ENCODE results near the gene NR5A1. TPM values are rescaled to one million over a fixed set of nuclear protein-coding genes. Genes with fewer than 3 reads are reported as not detected.

The NR5A1 gene
- total RNA-seq, 1 experiment from 2014 or later: 0.64 TPM

- intact Hi-C loops (cut with micrococcal nuclease): no loop called here
- RAD21 ChIA-PET (ENCODE audit: low non-redundant PET in 1 of 2, low total read pairs in 2 of 2, uncharacterized antibody in 2 of 2, unreplicated experiment in 2 of 2): no interaction called here
- CTCF ChIA-PET: no interaction called here
- Histone ChIP-seq H3K9me2 (ENCODE audit: insufficient read depth) (no peaks in the 10 kb centered on the region), H4K20me1 (ENCODE audit: insufficient read depth) (no peaks in the 10 kb centered on the region), H3K4me2 (ENCODE audit: low read length) (no peak overlapping the region), H3K27ac (ENCODE audit: low read depth, low read length) (no peak overlapping the region), H3K27me3 (ENCODE audit: insufficient read depth, low read length) (no peaks in the 10 kb centered on the region), H3K79me2 (ENCODE audit: insufficient read depth, low read length) (no peaks in the 10 kb centered on the region), H3K4me1 (ENCODE audit: control insufficient read depth in 1 of 2, insufficient read depth in 2 of 2, low read length in 2 of 2) (peaks cover 5 to 16% of the 10 kb centered on the region in 2 experiments; a peak in 3 of 4 replicates), H3K4me3 (replicated peaks in 1 of 2; ENCODE audit: low read depth in 1 of 2, low read length in 2 of 2) (no peak overlapping the region), H2AFZ (ENCODE audit: low read depth, low read length, poor library complexity, severe bottlenecking) (no peak overlapping the region), H3K9me3 (ENCODE audit: control insufficient read depth in 1 of 2, insufficient read depth in 1 of 2, low read depth in 1 of 2, low read length in 2 of 2) (no peaks in the 10 kb centered on the region), H3K9ac (ENCODE audit: low read length) (no peak overlapping the region), H3K36me3 (ENCODE audit: control insufficient read depth in 1 of 2, insufficient read depth in 2 of 2, low read length in 2 of 2) (0 out of 4 replicates have a peak, but pooled peaks cover 0 to 4% of the 10 kb centered on the region in 2 experiments)
- POLR2A ChIA-PET: no interaction called here
- ATAC-seq (no peak), DNase-seq (ENCODE audit: low read depth, low spot score) (no peak)
- TF ChIP-seq CBX3 (IDR thresholded peaks at IDR 0.05; ENCODE audit: low read depth) (no peak), RAD21 (IDR thresholded peaks at IDR 0.05; ENCODE audit: low read depth) (no peak), EZH2 (IDR thresholded peaks at IDR 0.05) (no peak), SRF (IDR thresholded peaks at IDR 0.05; ENCODE audit: low read depth) (no peak), JUND (IDR thresholded peaks at IDR 0.05) (no peak)
- TF ChIP-seq, protein P1, sequence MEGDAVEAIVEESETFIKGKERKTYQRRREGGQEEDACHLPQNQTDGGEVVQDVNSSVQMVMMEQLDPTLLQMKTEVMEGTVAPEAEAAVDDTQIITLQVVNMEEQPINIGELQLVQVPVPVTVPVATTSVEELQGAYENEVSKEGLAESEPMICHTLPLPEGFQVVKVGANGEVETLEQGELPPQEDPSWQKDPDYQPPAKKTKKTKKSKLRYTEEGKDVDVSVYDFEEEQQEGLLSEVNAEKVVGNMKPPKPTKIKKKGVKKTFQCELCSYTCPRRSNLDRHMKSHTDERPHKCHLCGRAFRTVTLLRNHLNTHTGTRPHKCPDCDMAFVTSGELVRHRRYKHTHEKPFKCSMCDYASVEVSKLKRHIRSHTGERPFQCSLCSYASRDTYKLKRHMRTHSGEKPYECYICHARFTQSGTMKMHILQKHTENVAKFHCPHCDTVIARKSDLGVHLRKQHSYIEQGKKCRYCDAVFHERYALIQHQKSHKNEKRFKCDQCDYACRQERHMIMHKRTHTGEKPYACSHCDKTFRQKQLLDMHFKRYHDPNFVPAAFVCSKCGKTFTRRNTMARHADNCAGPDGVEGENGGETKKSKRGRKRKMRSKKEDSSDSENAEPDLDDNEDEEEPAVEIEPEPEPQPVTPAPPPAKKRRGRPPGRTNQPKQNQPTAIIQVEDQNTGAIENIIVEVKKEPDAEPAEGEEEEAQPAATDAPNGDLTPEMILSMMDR (IDR thresholded peaks at IDR 0.05 in 2 of 3, conservative IDR thresholded peaks at IDR 0.05 in 1 of 3; ENCODE audit: borderline replicate concordance in 1 of 3, insufficient read depth in 1 of 3, low read depth in 2 of 3, low read length in 2 of 3): no peak
- no TSS peak for BruUV-seq (replicated peaks)
These were observed 10.9 kb upstream of the NR5A1 start for GRCh38 chr9:124518116-124518515.

- TF ChIP-seq FOSL1 (IDR thresholded peaks at IDR 0.05; ENCODE audit: low read depth) (no peak), JUND (IDR thresholded peaks at IDR 0.05) (no peak), ATF3 (IDR thresholded peaks at IDR 0.05) (no peak), RAD21 (IDR thresholded peaks at IDR 0.05; ENCODE audit: low read depth) (no peak), POLR2AphosphoS5 (IDR thresholded peaks at IDR 0.05; ENCODE audit: low read depth, low read length) (no peak), CBX3 (IDR thresholded peaks at IDR 0.05; ENCODE audit: low read depth) (no peak), EZH2 (IDR thresholded peaks at IDR 0.05) (no peak), EZH2phosphoT487 (IDR thresholded peaks at IDR 0.05; ENCODE audit: borderline replicate concordance) (no peak), ELF1 (IDR thresholded peaks at IDR 0.05; ENCODE audit: borderline replicate concordance, low read depth) (no peak)
- ChIA-PET CTCF (no interaction called here), POLR2A (no interaction called here), RAD21 (ENCODE audit: low non-redundant PET in 1 of 2, low total read pairs in 2 of 2, uncharacterized antibody in 2 of 2, unreplicated experiment in 2 of 2) (no interaction called here)
- Histone ChIP-seq H3K9me3 (ENCODE audit: control insufficient read depth in 1 of 2, insufficient read depth in 1 of 2, low read depth in 1 of 2, low read length in 2 of 2) (no peaks in the 10 kb centered on the region), H3K79me2 (ENCODE audit: insufficient read depth, low read length) (no peaks in the 10 kb centered on the region), H3K4me3 (replicated peaks in 1 of 2; ENCODE audit: low read depth in 1 of 2, low read length in 2 of 2) (no peak overlapping the region), H3K36me3 (ENCODE audit: control insufficient read depth in 1 of 2, insufficient read depth in 2 of 2, low read length in 2 of 2) (0 out of 4 replicates have a peak, but pooled peaks cover 0 to 4% of the 10 kb centered on the region in 2 experiments), H3K27me3 (ENCODE audit: insufficient read depth, low read length) (no peaks in the 10 kb centered on the region), H3K27ac (ENCODE audit: low read depth, low read length) (no peak overlapping the region), H3K9me2 (ENCODE audit: insufficient read depth) (no peaks in the 10 kb centered on the region), H4K20me1 (ENCODE audit: insufficient read depth) (no peaks in the 10 kb centered on the region), H3K4me1 (ENCODE audit: control insufficient read depth in 1 of 2, insufficient read depth in 2 of 2, low read length in 2 of 2) (peaks cover 5 to 12% of the 10 kb centered on the region in 2 experiments; a peak in 3 of 4 replicates), H3K9ac (ENCODE audit: low read length) (no peak overlapping the region), H3K4me2 (ENCODE audit: low read length) (no peak overlapping the region), H2AFZ (ENCODE audit: low read depth, low read length, poor library complexity, severe bottlenecking) (no peak overlapping the region)
- no peak for ATAC-seq
- intact Hi-C loops (cut with micrococcal nuclease): no loop called here
- no peak for DNase-seq (ENCODE audit: low read depth, low spot score)
- no TSS peak for BruUV-seq (replicated peaks)
These were observed 10.4 kb upstream of the NR5A1 start for GRCh38 chr9:124517600-124517999.

Data from HCT116 (cell line).